T-helper 2 cell (primary cell): ENCODE measurements around the gene CD164L2.
A peak's percentile ranks its signal among the peaks of the same experiment; 100 is the strongest.

ENCODE experiments used
- DNase-seq, 5 experiments: peaks; one replicate each; pipeline versions ENCODE4 v3.0.0 to v3.0.0-alpha.2; 2012 to 2022

The CD164L2 gene

DNA sequence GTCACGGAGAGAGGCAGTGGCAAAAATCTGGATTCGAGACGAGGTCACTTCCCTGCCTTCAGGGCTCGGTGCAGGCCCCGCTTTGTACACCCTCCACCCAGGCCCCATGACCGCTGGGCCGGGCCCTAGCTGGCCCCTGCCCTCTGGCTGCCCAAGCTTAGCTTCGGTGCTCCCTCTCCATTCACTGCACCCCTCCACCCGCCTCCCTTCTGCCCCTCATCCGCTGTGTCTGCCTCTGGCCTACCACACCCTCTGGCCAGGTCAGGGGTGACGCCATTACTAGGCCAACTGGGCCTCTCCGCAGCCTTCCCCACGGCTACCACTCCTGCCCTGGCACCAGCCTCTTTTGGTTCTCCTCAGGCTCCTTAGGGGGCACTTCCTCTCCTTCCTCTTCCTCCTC is 528 bp upstream of the CD164L2 start:
- no peak for DNase-seq

DNA sequence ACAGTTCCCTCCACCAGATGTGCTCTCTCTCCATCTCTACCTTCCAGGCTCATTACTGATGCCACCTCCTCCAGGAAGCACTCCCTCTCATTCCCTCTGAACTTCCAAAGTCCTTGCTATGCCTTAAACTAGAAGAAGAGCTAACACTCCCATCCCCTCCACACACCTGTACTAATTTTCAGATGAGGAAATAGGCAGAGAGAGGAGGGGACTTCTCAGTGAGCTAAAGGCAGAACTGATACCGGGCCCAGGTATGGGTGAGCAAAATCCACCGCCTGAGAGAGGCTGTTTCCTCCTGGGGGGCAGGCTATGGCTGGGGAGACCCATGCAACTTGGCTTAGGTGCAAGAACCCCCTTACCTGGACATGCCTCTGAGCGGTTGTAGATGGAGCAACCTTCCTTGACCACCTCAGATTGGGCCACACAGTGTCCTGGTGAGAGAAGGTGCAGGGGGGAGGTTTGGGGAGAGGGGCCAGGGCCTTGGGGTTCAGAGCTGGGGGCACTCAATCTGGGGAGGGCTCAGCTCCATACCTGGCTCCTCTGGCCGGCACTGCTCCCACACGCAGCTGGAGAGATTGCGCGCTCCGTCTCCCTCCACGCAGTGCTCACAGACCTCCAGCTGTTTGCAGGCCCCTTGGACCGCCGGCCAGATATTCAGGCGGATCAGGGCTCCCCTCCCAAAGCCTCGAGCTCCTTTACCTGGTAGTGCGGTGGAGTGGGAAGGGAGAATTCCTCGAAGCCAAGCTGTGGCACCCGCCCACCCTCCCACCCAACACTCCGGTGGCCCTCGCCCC is 967 bp downstream of the CD164L2 start:
- DNase-seq = no peak

DNA sequence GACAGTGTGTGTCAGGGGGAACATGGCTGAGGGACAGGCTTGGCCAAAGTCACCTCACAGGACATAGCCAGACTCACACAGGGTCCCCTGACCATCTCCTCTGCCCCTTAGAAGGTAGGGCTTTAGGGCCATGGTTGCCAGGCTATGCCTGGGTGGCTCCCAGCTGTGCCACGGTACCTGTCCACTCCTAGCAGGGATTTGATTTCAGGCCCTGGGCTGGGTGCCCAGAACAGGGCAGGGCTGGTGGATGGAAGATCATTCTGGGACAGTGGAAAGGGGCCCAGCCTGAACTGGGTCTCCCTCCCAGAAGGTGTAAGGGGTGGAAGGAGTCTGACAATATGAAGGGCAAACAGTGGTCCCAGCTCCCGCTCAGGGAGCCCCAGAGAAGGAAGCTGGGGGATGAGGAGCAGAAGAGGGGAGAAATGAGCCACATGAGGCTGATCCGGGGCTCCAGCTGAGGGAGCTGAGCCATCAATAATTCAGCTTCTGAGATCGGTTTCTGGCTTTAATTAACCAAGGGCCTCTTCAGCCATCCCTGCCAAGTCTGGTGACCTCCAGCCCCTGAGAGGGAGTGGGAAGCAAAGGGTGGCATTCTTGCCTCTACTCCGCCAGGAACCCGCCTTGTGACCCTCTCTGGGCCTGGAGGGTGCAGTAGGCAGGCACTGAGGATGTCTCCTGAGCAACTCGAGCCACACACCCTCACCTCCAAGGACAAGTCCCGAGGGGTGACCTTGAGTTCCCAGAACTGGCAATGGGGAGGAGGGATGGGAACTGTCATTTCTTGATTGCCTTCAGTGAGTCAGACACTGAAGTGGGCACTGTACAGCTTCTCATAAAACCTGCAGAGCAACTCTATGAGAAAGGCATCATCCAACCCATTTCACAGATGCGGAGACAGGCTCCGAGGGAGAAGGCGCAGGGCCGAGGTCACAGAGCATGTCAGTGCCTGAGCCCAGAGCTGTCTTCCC is 2.1 kb downstream of the CD164L2 start:
- DNase-seq = no peak

DNA sequence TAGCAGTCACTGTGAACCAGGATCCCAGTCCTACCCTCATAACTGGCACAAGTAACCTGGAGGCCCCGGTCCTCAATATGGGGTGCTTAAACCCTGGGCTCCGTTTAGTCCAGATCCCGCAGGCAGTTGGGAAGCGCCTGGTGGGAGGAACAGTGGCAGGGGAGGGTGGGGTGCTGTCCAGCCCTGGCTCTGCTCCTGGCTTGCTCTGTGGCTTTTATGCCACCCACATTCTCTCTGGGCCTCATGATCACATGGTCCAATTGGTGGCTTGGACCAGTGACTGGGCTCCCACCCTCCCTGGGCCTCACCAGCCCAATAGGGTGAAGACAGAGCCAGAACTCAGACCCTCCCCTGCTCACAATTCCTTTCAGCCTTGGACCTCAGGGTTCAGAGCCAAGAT is 2.9 kb downstream of the CD164L2 start:
- DNase-seq = no peak

DNA sequence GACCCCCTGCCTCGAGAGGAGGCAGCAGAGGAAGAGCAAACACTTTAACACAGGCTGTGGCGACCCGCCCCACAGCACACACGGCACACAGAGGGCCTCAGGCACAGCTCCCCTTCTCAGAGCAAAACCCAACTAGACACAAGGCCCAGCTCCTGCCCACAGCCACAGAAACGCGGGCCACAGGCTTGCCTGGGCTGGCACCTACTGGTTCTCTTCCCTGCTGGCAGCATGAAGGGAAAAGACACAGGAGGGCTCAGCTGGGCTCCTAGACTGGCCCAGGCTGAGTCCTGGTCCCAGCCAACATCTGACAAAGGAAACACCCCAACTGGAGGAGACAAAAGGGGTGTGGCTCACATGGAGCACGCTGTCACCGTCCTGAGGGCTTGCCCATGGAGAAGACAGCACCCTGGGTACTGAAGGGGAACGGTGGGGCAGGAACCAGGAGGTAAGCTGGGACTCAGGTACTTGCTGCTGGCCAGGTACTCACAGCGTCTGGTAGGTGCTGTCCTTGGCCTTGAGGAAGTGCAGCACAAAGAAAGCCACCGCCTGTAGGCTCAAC is 3.5 kb downstream of the CD164L2 start:
- DNase-seq = no peak

DNA sequence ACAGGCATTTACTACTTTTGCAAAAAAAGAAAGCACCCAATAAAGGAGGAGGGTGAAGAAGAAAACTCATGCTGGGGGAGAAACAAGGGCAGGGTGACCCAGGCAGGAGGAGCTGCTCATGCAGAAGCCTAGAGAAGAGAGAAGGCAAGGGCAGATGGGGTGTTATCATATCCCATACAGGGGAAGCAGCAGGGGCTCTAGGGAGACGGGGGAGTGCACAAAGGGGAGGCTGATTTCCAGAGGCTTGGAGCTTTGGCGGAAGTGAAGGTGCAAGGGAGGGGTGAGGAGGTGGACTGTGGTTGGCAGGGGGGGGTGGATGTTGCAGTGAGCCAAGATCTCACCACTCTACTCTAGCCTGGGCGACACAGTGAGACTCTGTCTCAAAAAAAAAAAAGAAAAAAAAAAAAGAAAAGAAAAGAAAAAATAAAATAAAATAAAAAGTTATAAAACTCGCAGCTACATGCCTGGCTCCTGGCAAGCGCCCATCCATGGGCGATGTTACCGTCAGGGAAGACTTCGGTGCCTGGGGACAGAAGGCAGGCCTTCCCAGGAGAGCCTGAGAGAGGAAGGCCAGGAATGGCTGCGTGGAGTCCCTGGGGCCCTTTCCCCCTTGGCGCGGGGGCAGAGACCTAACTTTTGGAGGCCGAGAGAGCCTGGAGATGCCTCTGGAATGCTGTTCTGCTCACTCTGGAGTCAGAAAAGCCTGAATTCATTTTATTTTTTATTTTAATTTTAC is 5.2 kb downstream of the CD164L2 start:
- DNase-seq = no peak

DNA sequence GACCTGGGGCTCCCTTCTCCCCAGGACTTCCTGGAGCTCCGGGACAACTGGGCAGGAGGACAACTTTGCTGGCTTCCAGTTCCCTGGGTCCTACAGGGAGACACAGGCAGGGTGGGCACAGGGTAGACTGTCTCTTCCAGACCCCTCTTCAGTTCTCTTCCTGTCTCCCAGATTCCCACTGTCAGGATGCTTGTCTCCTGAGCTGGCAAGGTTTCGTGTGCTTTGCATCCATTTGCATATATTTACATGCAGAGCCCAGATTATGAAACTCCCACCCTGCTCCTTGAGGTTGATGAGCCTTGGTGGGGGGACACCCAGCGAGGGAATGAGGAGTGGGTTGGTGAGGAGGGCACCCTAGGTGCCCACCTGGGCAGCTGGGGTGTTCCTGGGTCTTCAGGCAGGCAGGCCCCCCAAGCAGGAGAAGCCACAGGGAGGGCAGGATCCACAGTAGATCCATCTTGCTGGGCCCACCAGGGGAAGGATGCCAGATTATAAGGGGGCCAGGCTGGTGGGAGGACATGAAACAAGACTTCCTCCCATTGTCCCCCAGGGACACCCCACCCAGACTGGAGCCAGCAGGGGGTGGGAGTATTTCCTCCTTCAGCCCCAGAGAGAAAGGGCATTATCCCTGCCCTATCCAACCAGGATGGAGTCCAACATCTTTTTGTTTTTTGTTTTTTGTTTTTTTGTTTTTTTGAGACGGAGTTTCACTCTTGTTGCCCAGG is 8.6 kb downstream of the CD164L2 start, which contains the start of gene FCN3:
FCN3 (minus strand) TSS at position 463 of the 725 bp plus-strand sequence; CDS start at position 457, 6 bp downstream.
- no peak for DNase-seq

DNA sequence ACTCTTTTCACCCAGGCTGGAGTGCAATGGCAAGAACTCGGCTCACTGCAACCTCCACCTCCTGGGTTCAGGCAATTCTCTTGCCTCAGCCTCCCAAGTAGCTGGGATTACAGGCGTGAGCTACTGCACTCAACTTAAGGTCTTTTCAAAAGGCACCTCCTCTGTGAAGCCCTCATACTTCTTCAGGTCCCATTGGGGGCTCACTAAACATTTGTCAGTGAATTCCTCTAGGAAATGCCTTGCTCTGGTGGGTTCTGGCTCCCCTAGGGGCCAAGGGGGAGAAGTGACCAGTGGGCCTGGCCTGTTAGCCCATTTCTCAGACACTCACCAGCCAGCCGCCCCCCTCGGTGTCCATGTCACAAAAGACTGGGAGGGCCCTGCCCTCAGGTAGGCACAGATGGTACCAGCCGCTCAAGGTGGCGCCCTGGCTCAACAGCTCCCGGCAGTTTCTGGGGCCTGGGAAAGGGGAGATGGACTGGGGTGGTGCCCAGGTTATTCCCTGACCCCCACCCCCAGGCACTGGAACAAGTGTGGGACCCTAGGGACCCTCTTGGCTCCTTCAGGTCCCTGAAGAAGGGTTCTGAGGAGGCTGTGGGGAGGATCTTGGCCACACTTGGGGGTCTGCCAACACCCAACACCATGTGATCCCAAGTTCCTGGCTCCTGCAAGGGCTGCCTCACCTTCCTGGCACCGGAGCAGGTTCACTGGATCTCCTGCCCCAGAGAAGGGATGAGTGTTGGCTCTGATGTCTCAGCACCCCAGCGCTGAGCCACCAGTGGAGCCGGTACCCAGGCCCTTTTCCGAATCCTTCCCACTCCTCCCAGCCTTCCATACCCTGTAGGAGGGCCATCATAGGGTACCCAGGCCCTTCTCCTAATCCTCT is 10.1 kb downstream of the CD164L2 start:
- no peak for DNase-seq

DNA sequence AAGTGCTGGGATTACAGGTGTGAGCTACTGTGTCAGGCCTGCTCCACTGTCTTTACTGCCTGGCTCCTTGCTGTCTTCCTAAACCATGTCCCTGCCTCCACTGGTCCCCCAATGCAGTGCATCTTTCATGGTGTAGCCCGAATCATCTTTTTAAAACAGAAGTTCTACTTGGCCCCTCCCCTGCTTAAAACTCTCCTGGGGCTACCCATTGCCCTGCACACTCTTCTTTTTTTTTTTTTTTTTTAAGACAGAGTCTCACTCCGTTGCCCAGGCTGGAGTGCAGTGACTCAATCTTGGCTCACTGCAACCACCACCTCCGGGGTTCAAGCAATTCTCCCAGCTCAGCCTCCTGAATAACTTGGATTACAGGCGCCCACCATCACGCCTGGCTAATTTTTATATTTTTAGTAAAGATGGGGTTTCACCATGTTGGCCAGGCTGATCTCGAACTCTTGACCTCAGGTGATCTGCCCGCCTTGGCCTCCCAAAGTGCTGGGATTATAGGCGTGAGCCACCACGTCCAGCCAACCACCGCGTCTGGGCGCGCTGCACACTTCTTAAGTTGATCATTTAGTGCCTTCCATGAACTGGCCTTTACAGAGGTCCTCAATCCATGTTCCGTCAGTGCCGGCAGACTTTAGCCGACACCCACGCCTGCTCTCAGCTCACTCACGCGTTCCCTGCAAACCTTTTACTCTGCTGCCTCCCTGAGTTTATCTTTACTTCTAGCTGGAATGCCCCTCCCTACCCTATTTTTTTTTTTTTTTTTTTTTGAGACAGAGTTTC is 10.9 kb downstream of the CD164L2 start:
- DNase-seq = no peak

DNA sequence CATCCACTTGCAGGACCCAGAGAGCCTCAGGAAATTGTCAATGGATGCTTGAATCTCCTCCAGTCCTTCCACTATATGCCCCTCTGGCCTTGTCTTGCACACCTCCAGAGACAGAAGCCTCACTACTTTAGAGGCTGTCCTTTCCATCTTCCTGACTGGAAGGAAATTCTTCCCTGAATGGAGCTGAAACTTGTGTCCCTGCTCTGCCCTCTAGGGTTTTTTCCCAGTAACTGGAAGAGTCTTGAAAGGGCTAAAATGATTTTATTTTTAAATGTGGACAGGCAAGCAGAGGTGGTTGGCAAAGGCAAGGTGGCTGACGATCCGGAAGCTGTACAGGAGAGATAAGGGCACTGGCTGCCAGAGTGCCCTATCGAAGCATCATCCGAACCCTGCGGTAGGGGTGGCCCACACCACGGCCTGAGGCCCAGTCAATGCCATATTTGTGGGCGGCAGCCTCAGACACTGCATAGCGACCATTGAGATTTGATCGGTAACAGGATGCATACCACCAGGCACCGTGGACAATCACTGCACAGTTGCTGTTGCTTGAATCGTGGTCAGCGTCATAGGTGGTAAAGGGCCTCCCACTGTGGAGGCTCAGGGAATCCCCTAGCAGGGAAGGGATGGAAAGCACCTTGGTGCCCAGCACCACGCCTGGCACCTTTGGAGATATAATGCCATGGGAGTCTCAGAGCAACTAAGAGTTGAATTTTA is 14.1 kb downstream of the CD164L2 start:
- DNase-seq = no peak

DNA sequence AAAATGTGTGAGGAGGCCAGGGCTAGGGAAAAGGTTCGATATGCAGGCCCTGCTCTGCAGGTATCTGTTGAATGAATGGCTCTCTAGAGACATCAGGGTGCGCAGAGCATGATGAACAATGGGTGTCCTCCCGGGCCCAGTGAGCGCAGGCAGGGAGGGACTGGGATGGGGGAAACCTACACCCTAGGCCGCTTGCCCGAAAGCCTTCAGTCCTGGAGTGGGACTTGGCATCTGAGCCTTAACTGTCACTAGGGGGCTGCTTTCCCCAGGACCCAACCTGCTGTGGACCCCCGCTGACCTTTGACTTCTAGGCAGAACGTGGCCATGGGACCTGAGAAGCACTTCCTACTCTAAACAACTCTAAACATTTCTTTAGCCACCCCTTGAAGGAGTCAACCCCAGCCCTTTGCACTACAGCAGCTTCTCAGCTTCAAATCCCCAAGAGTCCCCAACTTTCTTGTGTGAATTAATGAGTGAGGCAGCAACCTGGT is 15.9 kb downstream of the CD164L2 start:
- DNase-seq = no peak

DNA sequence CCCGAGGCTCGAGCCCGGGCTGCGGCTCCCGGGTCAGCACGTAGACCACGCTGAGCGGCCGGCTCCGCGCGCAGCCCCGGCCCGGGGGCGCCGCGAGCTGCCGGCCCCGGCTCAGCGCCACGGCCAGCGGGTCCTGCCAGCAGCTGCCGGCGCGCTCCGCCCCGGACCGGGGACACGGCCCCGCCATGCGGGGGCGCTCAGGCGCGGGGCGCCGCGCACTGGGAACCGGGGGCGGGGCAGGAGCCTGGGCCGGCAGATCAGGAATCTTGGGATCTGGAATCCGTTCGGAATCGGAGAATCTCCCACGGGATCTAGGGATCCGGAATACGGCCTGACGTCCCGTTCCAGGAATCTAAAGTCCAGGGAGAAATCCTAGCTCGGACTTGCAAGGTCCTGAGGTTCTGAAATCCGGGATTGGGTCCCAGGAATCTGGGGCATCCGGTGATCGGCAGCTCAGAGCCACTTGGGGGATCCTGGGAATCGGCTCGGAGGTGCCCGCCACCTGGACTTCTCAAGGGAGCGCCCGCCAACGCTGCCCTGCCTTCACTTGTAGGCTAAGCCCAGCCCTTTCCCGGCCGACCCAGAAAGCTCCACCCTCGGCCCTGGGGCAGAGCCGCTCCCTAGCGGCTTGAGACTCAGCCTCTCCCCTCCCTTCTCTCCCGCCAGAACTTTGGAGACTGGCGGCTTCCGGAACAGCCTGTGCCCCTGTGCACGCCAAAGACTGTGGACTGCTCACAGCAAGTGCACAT is 16.5 kb downstream of the CD164L2 start, which contains the start of gene MAP3K6:
MAP3K6 (minus strand) TSS at position 551 of the 749 bp plus-strand sequence; CDS start at position 187, 364 bp downstream.
- DNase-seq = peak in 1 of 5 experiments; percentile 24

DNA sequence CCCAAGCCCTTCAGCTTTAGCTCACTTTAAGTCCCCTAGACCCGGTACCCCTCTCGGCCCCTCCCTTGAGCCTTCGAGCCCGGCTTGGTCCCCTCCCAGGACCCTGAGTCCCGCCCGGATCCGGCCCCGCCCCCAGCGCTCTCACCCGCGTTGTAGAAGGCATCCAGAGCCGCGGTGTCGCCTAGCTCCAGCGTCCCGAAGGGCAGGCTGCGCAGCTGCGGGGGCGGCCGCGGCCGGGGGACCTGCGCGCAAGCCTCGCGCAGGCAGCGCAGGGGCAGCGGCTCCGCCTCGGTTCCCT is 17.1 kb downstream of the CD164L2 start:
- peak; percentile 36 to 71 (median 66) for DNase-seq

DNA sequence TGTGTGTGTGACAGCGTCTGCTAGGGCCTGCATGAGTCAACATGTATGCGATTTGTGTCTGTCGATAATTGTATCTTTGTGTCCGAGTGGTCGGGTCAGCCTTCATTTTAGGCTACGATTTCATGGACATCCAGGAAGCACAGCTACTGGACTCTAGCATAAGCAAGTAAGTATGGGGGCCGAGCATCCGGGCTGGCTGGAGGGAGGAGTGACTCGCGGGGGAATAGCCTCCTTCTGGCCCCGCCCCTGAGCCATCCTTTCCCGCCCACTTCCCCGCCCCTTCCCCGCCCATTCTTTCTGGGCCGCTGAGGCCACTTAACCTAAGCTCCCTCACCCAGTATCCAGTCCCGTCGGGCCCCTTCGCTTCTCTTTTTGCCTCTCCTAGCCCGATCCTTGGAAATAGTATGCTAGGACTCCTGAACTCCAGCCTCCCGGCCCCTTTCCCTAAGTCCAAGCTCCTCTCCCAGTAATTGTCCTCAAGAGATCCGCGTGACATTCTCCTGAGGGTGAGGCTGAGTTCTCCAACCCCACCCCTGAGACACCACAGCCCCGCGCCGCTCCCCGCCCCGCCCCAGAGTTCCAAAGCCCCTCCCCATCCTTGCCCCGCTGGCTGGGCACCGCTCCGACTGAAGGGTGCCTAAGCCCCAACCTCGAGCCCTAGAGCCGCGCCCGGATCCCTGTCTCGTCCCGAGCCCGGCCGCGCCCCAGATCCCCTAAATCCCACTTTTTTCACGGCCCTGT is 17.6 kb downstream of the CD164L2 start:
- DNase-seq = peak; percentile 50 to 75 (median 68)

DNA sequence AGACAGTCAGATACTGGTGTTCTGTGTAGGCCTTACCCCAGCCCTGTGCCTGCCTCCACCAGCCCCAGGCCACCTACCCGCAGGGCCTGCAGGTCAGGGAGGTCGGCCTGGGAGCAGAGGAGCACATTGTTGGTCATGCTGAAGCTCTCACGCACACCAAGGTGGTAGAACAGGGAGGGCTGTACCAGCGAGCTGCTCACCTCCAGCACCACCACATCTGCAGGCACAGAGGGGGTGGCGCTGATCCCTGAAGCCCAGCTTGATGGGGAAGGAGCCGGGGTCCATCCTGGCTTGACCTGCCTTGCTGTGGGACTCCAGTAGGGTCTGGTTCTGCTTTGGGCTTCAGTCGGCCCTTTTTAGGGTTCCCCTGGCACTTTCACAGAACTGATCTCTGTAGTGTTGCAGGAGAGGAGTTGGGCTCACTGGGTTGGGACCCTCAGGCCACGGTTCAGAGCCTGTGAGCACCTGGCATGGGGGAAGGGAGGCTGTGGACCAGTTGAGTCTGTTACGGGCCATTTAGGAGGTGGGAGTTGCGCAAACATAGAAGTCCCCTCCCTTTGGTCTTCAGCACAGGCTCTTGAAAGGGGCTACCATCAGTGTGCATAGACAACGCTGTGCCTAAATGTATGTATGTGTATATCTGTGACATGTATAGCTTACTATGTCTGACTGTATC is 18.3 kb downstream of the CD164L2 start:
- DNase-seq = no peak

DNA sequence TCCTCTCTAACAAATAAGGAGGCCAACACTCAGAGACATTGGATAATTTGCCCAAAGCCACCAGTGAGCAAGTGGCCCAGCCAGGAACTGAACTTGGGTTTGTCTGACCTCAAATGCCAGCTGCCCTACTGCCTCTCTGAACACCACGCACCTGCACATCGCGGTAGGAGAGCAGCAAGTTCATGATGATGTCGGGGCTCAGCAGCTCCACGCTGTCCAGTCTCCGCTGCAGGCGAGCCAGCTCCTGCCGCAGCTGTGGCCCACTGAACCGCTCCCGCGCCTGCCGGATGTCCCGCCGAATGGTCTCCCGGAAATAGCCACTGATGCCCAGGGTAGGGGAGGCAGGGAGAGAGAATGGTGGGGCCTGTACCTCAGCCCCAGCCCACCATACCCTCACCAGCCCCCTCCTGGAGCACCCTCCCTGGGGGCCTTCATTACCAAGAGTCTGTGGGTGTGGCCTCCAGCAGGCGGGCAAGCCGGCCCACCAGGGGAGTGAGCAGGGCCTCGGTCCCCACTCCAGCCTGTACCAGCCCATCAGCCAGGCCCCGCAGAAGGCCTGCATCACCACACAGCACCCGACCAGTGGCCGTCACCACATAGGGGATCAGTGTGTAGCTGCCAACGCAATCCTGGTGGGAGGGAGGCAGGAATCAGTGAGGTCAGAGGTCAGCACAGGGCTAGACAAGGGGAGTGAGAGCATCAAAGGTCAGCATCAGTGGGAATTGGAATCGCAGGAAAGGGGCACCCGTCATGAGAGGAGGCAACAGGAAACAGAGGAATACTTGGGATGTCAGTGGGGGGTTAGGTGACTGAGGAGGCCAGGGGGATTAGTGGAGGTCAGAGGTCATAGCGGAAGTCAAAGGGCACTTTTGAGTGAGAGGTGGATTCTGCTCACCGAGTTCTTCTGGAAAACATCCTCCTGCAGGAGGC is 19.1 kb downstream of the CD164L2 start:
- no peak for DNase-seq
